ENCODE measurements around the gene REC8.

- no peak for TF ChIP-seq CTCF (conservative IDR thresholded peaks at IDR 0.05 in 1 of 2, IDR thresholded peaks at IDR 0.05 in 1 of 2; ENCODE audit: extremely low read depth in 1 of 2, insufficient read depth in 1 of 2, low read depth in 1 of 2, low read length in 2 of 2)
- TF ChIP-seq EZH2 (IDR thresholded peaks at IDR 0.05; ENCODE audit: borderline replicate concordance, low read length) = no peak
Observed at GRCh38 chr14:24129410-24129998, 42.4 kb upstream of the REC8 start.
